HK-2 (cell line): ENCODE measurements around the gene PDE4A.
"Not testable (repeated sequence)": the region's sequence is repeated elsewhere in the genome, so short reads cannot be mapped to it uniquely, and the experiment has no call there.

Experiments used
- DNase-seq: peaks from one replicate; pipeline ENCODE4 v3.0.0-alpha.2; 2018; ENCODE audit not compliant: unreplicated experiment

PDE4A gene

DNA sequence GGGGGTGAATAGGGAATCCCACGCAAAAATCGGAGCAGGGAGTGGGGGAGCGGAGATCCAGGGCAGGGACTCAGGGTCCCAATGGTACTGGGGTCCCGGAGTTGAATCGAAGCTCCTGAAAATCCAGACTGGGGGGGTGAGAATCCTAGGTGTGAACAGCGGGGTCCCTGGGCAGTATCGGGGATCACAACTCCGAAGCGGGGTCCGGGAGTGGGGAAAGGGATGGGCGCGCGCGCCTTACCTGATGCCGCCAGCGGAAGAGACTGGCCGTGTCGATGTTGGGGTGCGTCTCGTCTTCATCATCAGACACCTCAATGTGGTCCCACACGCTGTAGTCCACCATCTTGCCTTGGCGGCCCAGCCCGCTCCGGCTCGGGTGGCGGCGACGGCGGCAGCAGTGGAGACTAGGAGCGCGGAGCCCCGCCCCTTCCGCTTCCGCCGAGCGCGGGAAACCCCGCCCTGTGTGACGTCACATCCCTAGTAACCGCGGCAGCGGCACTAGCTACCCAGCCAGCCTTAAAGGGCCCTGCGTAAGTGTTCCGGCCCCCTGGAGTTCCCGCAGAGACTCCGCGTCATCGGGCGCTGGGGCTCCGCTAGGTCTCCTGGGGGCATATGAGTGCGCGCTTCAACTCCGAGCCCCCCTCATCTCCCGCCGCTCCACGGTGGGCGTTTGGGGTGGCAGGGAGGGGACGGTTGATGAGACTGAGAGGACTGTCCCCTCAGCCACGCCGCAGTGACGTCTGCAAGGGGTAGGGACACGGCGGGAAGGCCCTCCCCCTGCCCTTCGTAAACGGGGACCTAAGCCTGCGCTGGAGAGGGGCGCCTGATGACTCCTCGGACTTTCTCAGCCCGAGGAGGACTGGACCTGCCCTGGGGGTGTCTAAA is 17.0 kb upstream of the PDE4A start, which contains the start of gene CDC37:
Gene CDC37 (minus strand): TSS at position 406 of the 885 bp plus-strand sequence. CDS start 63 bp downstream, at position 343.
- DNase-seq, result peak; percentile 96

GRCh38 chr19:10404888-10405820 is 15.2 kb upstream of the PDE4A start:
- DNase-seq, result no peak

DNA sequence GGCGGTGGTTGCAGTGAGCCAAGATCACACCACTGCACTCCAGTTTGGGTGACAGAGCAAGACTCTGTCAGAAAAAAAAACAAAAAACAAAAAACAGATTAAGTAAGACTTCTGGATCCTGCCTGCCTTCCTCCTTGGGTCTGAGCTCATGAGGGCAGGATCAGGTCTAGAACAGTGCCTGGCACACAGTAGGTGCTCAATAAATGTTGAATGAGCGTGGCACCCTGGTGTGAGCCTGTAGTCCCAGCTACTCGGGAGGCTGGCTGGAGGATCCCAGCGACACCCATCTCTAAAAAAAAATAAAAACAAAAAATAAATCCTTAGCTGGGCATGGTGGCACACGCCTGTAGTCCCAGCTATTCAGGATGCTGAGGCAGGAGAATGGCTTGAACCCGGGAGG is 14.1 kb upstream of the PDE4A start:
- DNase-seq, result no peak

GRCh38 chr19:10407096-10407495 is 13.2 kb upstream of the PDE4A start:
- DNase-seq, result no peak

GRCh38 chr19:10408511-10409283 is 11.6 kb upstream of the PDE4A start:
- DNase-seq, result no peak

DNA sequence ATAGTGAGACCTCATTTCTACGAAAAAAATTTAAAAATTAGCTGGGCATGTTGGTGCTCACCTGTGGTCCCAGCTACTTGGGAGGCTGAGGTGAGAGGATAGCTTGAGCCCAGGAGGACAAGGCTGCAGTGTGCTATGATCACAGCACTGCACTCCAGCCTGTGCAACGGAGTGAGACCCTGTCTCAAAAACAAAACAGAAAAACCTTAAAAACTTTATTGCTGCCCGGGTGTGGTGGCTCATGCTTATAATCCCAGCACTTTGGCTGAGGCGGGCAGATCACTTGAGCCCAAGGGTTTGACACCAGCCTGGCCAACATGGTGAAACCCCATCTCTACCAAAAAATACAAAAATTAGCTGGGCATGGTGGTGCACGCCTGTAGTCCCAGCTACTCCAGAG is 9.1 kb upstream of the PDE4A start:
- not testable (repeated sequence) for DNase-seq

DNA sequence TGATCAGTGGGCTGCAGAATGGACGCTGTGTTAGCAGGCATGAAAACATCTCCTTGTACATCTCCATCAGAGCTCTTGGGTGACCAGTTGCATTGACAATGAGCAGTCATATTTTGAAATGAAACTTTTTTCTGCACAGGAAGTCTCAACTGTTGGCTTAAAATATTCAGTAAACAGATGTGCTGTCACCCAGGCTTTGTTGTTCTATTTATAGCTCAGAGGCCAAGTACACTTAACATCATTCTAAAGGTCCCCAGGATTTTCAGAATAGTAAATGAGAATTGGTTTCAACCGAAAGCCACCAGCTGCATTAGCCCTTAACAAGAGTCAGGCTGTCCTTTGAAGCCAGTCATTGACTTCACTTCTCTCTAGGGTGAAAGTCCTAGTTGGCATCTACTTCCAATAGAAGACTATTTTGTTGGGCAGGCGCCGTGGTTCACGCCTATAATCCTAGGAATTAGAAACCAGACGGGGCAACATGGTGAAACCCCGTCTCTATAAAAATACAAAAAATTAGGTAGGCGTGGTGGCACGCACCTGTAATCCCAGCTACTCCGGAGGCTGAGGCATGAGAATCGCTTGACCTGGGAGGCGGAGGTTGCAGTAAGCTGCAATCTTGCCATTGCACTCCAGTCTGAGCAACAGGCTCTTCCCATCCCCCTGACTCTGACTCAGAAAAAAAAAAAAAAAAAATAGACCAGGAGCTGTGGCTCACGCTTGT is 7.9 kb upstream of the PDE4A start:
- no peak for DNase-seq

DNA sequence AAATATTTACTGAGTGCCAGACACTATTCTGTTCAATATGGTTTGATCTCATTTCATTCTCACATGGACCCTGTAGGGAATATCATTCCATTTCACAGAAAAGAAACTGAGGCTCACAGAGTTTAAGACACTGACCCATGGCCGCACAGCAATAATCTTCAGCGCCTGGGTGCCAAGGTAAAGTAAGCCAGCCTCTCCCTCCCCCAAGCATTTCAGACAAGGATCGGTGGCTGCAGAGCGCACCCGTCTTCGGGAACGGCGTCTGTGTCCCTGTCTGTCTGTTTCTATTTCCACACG is 4.3 kb upstream of the PDE4A start:
- DNase-seq, result no peak

GRCh38 chr19:10416380-10417257 is 3.7 kb upstream of the PDE4A start:
- peak; percentile 93 for DNase-seq

- no peak for DNase-seq
Measured at GRCh38 chr19:10417541-10418234, 2.6 kb upstream of the PDE4A start.

DNA sequence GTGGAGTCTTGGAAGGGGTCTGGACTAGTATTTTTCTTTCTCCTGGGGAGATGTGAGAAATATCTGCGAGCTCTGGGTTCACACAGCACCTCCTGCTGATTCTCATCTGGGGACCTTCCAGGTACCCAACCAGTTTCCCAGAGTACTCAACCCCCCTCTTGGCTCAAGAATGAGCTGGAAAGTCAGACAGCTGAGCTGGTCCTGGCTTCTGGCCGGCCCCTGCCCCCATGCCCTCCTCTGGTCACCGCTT is 2.2 kb upstream of the PDE4A start:
- peak; percentile 21 for DNase-seq

- DNase-seq, result no peak
Measured at GRCh38 chr19:10418485-10419199, 1.7 kb upstream of the PDE4A start.

GRCh38 chr19:10419200-10419645 is 1.1 kb upstream of the PDE4A start:
- peak; percentile 38 for DNase-seq

DNA sequence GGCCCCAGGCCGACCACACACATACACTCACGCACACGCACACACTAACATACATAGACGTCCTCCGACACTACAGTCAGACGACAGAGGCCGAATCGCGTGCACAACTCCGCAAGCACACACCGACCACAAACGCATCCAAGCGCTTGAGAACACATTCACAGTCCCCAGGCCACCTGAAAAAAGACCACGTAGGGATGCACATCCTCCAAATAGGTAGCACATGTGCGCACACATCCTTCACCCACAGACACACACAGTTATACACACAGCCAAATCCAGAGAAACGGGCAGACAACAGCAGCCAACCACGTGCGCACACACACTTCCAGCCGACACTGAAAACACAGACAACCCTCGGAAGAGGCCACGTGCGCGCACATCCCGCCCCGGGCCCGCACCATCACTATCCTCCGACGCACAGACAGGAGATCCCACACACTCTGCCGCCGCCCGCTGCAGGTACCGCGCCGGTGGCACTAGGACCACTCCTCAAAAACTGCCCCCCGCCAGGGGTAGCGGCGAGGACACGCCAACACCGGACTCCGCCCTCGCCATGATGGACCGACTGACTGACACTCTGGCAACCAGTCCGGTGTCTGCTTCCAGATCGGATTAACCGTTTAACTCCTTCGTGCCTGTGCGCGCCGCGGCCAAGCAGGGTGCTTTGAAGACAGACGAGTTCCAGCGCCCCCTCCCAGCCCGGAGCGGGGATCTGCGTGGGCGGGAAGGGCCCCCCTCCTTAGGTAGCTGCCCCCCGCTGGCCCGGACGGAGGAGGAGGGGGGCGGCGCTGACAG is 493 bp upstream of the PDE4A start:
- peak; percentile 61 for DNase-seq

- DNase-seq, result no peak
Measured at GRCh38 chr19:10421240-10422045, 1.1 kb downstream of the PDE4A start.

GRCh38 chr19:10422046-10422461 is 1.7 kb downstream of the PDE4A start:
- DNase-seq, result no peak

DNA sequence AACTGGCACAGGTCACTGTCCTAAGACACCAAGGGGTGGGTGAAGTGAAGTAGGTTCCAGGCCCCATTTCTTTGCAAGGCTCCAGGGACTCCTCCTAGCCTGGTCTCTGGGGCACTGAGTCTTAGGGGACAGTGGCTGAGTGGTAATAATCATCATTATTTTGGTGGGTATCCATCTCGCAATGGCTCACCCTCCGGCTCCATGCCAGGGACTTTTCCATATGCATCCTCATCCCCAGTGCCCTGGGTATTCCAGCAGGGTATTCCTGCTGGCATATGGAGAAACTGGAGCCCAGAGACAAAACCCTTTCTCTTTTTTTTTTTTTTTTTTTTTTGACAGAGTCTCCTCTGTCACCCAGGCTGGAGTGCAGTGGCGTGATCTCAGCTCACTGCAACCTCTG is 2.5 kb downstream of the PDE4A start:
- DNase-seq, result no peak
